ENCODE measurements around the gene MYOG.

The MYOG gene

GRCh38 chr1:203072002-203072602 lies 13.7 kb downstream of the MYOG start:
- DNase-seq (ENCODE audit: low spot score), result no peak

DNA sequence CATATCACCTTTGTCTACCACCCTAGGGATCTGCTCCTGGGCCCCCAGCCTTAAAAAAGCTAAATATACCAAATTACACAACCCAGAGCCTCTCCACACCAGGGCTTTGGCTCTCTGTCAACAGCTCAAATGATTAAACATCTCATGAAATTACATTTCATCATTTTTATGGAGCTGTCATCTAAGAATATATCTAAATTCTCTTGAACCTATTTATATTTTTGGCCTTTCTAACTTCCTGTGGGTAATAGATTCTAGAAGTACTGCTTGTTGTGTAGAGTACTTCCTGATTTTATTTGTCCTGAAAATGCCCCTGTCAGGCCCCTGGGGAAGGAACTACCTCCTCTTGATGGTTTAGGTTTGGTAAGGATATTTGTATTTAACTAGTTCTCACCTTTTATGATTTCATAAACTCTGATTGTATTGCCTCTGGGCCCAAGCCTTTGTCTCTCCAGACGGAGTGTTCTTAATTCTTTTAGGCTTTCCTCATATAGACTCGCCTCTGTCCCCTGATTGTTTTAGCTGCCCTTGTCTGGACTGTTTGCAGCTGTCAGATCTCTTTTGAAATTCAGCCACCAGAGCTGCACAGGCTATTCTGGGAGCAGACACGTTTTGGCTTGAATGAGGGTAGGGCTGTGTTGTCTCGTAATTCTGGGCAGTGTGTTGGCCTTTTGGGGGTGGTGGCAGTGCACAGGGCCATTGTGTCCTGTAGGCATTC lies 16.6 kb downstream of the MYOG start:
- no peak for DNase-seq (ENCODE audit: low spot score)

DNA sequence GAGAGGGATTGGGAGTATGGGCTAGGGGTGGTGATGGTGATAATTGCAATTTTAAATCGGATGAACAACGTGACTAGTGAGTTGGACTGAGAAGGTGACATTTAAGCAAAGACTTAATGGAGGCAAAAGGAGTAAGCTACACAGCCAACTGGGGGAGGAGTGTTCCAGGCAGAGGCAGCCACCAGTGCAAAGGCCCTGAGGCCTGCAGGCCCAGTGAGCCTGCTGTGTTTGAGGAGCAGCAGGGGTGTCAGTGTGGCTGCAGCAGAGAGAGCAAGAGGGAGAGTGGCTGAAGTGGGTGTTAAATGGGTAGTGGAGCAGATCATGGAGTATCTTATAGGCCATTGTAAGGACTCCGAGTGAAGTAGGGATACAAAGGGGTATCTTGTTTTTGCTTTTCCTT lies 18.8 kb downstream of the MYOG start:
- DNase-seq (ENCODE audit: low spot score), result no peak

DNA sequence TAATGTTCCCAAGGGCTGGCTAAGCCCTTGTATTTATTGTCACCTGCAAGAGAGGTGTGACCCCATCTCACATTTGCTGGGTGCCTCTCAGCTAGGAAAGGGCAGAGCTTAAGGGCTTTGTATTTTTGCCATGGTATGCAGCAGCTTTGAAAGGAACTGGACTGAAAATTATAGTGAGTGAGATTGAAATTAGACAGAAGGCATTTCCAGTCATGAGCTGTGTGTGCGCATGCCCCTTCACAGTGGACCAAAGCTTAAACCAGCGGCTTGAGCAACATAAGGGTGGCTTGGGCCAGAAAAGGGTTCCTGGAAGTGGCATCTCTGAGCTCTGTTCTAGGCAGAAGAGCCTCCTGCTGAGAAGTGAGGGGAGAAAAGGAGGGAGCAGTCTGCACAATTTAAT lies 19.8 kb downstream of the MYOG start:
- no peak for DNase-seq (ENCODE audit: low spot score)

DNA sequence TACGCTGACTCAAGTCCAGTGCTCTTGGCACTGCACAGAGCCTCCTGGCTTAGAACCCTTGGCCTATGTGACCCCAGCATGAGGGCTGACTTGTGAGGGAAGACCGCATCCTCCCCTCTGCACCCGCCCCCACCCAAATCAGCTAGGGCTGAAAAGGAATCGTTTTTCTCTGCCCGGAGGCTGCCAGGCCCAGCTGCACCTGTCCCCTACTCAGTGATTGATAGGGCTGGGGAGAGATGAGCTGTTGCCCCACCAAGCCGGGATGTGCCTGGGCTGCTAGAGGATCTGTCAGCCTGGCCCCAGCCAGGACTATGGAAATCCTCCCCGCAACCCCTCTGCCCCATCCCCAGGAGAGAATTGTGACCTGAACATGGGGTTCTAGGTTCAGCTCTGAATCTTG lies 20.6 kb downstream of the MYOG start:
- no peak for DNase-seq (ENCODE audit: low spot score)

DNA sequence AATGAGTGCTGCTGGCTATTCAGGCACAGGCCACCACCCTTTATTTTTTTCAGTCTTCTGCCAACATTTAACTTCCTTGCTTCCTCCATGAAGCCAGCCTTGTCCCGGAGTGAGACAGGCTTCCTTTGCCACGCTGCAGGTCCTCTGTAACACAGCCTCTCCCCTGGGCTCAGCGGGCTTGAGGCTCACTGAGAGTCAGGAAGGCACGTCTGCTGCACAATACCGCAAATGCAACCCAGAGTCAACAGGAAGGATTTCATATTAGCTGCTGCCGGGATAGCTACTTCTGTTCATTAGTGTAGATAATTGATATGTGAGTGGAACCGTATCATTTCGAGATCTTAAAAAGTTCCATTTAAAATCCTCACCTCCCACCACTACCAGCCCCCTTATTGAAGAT lies 22.5 kb downstream of the MYOG start:
- DNase-seq (ENCODE audit: low spot score), result no peak

GRCh38 chr1:203060115-203060514 lies 25.7 kb downstream of the MYOG start:
- DNase-seq (ENCODE audit: low spot score), result no peak

DNA sequence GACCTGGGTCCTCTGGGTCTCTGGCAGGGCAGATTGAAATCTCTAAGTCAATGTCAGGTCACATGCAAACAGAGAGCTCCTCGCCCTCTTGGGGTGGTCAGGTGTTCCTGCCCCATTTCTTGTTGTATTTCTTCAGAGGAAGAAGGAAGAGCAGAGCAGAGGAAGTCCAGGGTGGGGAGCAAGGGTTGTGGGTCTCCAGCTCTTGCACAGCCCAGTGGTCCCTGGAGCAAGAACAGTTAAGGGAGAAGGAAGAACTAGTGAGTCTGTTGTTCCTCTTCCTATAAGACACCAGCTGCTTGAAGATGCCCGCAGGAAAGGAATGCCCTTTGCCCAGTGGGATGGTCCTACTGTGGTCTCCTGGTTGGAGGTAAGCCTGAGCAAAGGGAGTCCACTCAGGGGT lies 26.3 kb downstream of the MYOG start:
- no peak for DNase-seq (ENCODE audit: low spot score)

GRCh38 chr1:203058676-203058935 lies 27.2 kb downstream of the MYOG start:
- DNase-seq (ENCODE audit: low spot score), result no peak

GRCh38 chr1:203057911-203058675 lies 27.7 kb downstream of the MYOG start:
- no peak for DNase-seq (ENCODE audit: low spot score)

DNA sequence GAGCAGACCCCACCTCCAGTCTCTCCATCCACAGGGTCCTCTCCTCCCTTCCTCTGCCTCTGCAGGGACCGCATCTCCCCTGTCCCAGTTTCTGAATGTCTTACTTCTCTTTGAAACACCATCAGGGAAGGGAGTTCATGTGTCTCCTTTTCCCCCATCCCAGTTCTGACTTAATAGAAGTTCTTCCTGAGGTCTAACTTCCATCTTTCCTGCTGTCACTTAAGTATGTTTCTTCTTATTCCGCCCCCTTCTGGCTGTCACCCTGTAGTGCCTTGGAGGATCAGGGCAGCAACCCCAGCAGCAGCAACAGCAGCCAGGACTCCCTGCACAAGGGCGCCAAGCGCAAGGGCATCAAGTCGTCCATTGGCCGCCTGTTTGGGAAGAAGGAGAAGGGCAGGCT lies 29.3 kb downstream of the MYOG start:
- DNase-seq (ENCODE audit: low spot score), result no peak

DNA sequence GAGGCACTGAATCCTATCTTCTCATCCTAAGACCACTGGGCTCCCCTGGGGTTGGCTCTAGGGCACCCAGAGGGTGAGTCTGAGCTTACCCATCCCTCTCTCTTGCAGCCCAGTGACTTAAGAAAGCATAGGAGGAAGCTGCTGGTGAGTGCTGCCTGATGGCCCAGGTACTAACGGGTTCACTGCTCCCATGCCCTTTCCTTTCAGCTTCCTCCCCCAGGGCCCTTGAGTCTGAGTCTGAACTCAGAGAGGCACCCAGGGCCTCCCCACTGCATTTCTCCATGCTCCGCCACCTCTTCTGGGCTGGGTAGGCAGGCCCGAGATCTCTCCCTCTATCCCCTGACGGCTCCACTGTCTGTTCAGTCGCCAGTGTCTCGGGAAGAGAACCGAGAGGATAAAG lies 29.8 kb downstream of the MYOG start:
- no peak for DNase-seq (ENCODE audit: low spot score)

GRCh38 chr1:203055161-203055799 lies 30.5 kb downstream of the MYOG start:
- no peak for DNase-seq (ENCODE audit: low spot score)

GRCh38 chr1:203054642-203055041 lies 31.2 kb downstream of the MYOG start:
- no peak for DNase-seq (ENCODE audit: low spot score)

- no peak for DNase-seq (ENCODE audit: low spot score)
Observed at GRCh38 chr1:203054184-203054583, 31.6 kb downstream of the MYOG start.

- no peak for DNase-seq (ENCODE audit: low spot score)
Observed at GRCh38 chr1:203052601-203053000, 33.2 kb downstream of the MYOG start.

GRCh38 chr1:203051841-203052324 lies 33.9 kb downstream of the MYOG start:
- no peak for DNase-seq (ENCODE audit: low spot score)

DNA sequence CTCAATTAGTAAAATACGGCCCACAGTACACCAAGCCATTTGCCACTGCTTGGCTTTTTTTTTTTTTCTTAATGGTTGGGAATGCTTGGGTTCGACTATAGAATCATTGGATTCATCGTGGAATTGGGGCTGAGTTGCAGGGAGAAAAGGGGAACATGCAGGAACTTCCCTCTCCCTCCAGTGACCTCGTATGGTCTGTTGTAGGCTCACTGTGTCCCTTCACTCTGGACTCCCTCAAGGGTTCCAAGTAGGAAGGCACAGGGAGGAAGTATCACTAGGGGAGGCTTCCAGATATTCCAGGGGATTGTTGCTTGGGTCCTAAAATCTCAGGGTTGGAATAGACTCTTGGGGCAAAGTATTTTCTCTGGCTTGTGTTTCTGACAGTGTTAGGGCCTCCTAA lies 35.0 kb downstream of the MYOG start:
- DNase-seq (ENCODE audit: low spot score), result no peak

DNA sequence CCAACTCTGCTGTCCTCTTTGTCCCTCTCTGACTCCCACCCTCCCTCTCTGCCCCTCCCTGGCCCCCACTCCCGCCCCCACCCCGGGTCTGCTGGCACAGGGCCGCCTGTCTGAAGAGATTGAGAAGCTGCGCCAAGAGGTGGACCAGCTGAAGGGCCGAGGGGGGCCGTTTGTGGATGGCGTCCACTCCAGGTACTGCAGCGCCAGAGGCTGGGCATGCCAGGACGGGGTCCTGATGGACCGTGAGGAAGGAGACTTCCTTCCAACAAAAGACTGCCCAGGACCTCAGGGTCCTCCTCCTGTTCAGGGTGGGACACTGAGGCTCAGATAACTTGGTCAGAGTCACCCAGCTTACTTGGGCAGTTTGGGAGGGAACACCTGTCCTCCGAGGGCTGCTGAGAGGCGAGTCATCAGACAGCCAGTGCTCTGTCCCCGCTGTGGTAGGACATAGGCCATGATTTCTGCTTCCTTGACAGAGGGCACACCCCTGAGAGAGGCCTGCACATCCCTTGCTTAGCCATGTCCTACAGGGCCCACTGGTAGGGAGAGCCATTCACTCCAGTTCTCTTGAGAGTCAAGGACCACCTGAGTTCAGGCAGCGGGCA lies 36.1 kb downstream of the MYOG start:
- no peak for DNase-seq (ENCODE audit: low spot score)

- DNase-seq (ENCODE audit: low spot score), result no peak
Observed at GRCh38 chr1:203049077-203049476, 36.7 kb downstream of the MYOG start.

DNA sequence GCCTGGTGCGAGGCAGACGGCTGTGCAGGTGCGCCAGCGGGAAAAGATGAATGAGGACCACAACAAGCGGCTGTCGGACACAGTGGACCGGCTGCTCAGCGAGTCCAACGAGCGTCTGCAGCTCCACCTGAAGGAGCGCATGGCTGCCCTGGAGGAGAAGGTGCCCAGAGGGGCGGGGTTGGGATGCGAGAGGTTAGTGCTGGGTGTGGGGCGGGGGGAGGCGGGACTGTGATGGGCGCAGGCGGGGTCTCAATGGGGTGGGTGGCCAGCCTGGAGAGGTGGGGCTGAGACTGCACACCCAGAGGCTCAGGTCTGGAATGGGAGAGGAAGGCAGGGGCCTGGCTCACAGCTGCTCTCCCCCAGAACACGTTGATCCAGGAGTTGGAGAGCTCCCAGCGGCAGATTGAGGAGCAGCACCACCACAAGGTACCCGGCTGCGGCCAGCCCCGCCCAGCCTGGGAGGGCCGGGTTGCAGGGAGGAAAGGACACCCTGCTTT lies 37.2 kb downstream of the MYOG start:
- DNase-seq (ENCODE audit: low spot score), result peak; percentile 80

DNA sequence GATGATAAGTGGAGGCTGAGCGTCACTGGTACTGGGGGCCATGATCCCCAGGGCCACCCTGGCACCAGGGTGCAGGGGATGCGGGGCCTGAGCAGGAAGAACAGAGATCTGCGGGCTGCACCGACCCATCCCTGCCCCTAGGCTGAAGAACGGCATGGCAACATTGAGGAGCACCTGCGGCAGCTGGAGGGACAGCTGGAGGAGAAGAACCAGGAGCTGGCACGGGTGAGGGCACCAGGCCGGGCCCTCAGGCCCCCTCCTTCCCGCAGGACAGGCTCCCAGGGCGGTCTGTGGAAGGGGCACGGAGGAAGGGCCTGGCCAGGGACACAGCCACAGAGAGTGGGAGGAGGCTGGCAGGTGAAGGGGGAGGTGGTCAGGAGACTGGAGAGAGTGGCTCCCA lies 37.7 kb downstream of the MYOG start:
- peak; percentile 39 for DNase-seq (ENCODE audit: low spot score)
